Measurements from ENCODE around the gene CTSZ. TPM values are rescaled to one million over a fixed set of nuclear protein-coding genes. Genes with fewer than 3 reads are reported as not detected.

Gene CTSZ
- total RNA-seq, 1 donor = 79.9 TPM

DNA sequence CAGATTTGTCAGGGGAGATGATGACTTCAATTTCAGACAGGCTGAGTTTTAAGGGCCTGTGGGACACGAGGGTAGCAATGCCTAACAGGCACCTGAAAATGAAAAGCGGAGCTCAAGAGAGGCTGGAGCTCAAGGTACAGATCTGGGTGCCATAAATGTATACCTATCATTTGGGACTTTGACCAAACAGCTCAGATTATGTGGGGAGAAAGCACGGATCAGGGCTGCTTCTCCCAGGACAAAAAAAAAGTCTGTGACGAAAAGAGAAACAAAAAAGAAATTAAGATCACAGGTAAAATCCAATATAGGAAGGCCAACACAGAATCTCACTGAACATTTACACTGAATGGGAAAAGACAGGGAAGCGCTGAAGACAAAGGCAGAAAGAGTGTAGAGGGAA is 33.6 kb upstream of the CTSZ start:
- TF ChIP-seq, protein P1, sequence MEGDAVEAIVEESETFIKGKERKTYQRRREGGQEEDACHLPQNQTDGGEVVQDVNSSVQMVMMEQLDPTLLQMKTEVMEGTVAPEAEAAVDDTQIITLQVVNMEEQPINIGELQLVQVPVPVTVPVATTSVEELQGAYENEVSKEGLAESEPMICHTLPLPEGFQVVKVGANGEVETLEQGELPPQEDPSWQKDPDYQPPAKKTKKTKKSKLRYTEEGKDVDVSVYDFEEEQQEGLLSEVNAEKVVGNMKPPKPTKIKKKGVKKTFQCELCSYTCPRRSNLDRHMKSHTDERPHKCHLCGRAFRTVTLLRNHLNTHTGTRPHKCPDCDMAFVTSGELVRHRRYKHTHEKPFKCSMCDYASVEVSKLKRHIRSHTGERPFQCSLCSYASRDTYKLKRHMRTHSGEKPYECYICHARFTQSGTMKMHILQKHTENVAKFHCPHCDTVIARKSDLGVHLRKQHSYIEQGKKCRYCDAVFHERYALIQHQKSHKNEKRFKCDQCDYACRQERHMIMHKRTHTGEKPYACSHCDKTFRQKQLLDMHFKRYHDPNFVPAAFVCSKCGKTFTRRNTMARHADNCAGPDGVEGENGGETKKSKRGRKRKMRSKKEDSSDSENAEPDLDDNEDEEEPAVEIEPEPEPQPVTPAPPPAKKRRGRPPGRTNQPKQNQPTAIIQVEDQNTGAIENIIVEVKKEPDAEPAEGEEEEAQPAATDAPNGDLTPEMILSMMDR (IDR thresholded peaks at IDR 0.05; ENCODE audit: insufficient read depth, low read depth, low read length) = no peak
- H3K4me3 ChIP-seq (ENCODE audit: low read depth, low read length) = no peak overlapping the region
- DNase-seq (ENCODE audit: low read depth) = no peak

DNA sequence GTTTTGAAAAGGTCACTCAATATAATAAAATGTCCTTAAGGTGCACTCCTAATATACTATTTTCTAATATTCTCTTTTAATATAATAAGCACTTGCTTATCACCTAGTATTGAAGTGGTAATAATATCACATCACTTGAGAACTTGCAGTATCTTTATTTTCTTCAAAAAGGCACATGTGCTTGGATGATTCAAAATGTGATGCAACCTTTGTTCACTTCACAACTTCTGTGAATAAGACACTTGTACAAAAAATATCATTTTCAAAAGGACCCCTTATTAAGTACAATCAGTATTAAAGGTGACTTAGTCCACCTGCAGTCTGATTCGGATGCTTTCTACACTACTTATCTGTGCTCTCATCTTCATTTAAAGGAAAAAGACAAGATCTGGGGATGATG is 32.2 kb upstream of the CTSZ start:
- H3K4me3 ChIP-seq (ENCODE audit: low read depth, low read length) = no peak overlapping the region
- DNase-seq (ENCODE audit: low read depth) = peak; percentile 28
- TF ChIP-seq, protein P1 (IDR thresholded peaks at IDR 0.05; ENCODE audit: insufficient read depth, low read depth, low read length) = no peak

DNA sequence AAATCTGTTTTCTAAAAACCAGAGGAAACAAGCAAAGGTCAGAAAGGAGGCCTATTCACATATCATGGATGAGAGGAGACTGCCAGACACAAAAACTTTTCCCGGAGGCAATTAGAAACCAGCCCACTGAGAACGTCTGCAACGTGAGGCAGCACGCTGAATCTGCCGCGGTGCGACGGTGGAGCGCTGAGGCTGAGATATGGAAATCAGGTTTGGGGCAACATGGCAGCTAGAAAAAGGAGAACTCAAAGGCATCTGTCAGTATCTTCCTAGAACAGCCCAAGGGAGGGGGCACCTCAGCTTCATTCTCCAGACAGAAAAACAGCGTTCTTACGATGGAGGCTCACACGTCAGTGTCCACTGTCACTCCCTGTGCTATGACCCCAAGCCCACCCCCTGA is 30.3 kb upstream of the CTSZ start:
- DNase-seq (ENCODE audit: low read depth) = no peak
- H3K4me3 ChIP-seq (ENCODE audit: low read depth, low read length) = no peak overlapping the region
- TF ChIP-seq, protein P1 (IDR thresholded peaks at IDR 0.05; ENCODE audit: insufficient read depth, low read depth, low read length) = no peak

DNA sequence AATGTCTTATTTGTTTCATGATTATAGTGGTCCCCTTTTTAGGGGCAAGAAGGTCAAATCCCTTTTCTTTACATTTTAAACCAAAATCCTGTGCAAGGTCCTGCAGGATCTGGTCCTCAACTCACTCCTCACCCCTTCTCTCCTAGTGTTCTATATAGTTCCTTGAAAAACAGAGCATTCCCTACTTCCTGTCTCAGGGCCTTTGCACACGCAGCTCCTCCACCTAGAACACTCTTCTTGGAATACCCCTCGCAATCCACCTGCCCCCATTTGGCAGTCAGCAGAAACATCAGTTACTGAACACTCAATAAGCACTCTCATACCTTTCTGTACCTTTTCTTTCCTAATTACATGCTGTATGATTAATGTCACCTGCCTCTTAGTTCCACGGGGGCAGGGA is 28.3 kb upstream of the CTSZ start:
- TF ChIP-seq, protein P1 (IDR thresholded peaks at IDR 0.05; ENCODE audit: insufficient read depth, low read depth, low read length) = no peak
- H3K4me3 ChIP-seq (ENCODE audit: low read depth, low read length) = no peak overlapping the region
- DNase-seq (ENCODE audit: low read depth) = no peak

DNA sequence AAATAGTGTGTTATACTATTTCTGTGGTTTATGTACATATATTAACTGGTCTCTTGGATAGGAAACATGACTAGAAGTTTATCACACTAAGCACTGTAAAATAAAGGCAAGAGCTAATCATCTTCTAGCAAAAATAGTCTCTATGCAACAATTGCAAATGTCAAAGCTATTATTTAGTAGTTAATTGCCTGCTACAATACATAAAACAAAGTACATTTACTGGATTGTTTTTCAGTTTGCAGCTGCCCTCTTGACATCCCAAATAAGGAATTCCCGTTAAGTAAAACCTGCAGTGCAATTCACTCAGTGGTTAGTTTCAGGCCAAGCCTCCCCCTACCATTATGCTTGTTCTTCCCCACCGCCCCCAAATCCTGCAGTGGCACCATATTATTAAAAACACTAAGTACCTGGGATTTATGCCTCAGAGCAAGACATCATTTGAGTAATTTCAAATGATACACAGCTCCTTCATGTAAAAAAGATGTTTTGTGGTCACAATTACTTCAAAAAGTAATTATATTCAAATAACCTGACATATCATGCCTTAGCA is 26.6 kb upstream of the CTSZ start:
- H3K4me3 ChIP-seq (ENCODE audit: low read depth, low read length) = no peak overlapping the region
- TF ChIP-seq, protein P1 (IDR thresholded peaks at IDR 0.05; ENCODE audit: insufficient read depth, low read depth, low read length) = no peak
- DNase-seq (ENCODE audit: low read depth) = no peak

DNA sequence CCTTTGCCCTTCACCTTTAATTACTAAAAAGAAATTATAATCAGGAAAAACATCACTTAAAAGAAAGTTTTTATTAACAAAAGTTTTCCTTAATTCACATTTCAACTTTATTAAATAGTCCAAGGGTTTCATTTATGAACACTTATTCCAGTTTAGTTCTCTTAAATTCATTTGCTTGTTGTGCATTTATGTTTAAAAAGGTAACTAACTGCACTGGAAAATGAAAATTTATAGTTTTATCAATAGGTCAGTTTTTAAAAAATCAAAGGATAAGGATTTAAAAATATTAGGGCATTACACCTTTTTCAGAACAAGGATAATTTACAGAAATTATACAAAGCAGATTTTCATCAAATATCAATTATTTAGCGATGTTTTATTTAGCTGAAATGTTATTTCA is 26.0 kb upstream of the CTSZ start:
- no peak for DNase-seq (ENCODE audit: low read depth)
- H3K4me3 ChIP-seq (ENCODE audit: low read depth, low read length) = peak overlapping the region; percentile 68
- TF ChIP-seq, protein P1 (IDR thresholded peaks at IDR 0.05; ENCODE audit: insufficient read depth, low read depth, low read length) = no peak

DNA sequence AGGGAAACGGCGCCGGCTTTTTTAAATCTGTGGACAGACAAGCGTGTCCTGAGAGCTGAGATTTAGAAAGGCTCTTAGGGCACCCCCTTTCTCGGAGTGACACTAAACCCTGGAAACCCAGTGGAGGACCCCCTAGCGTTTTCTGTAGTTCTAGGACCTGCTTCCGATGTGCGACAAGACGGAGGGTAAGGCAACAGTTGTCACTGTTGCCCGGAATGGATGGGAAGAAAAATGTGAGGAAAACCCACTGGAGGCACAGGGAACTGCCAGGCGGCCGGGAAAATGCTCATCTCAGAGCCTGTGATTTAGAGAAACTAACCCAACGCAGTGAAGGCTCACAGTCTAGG is 25.6 kb upstream of the CTSZ start:
- no peak for DNase-seq (ENCODE audit: low read depth)
- H3K4me3 ChIP-seq (ENCODE audit: low read depth, low read length) = peak overlapping the region; percentile 68
- TF ChIP-seq, protein P1 (IDR thresholded peaks at IDR 0.05; ENCODE audit: insufficient read depth, low read depth, low read length) = peak; percentile 7

Measured in fibroblast of villous mesenchyme (primary cell).